H7 (cell line): Measurements from ENCODE around the gene CDC42EP1. TPM values are rescaled to one million over a fixed set of nuclear protein-coding genes. Genes with fewer than 3 reads are reported as not detected.

Source experiments
- DNase-seq: peaks from one replicate; pipeline ENCODE4 v3.0.0; 2012
- H3K27me3 ChIP-seq: 2 replicates; pipeline ENCODE4 v1.6.0; 2011; ENCODE audit warnings: mild to moderate bottlenecking, low read length; ENCODE audit not compliant: control insufficient read depth, insufficient read depth
- H3K36me3 ChIP-seq: replicated peaks from 2 replicates; pipeline ENCODE4 v1.5.1; 2011; ENCODE audit warnings: low read length; ENCODE audit not compliant: control insufficient read depth, insufficient read depth
- H3K4me3 ChIP-seq: 2 replicates; pipeline ENCODE4 v1.5.1; 2011; ENCODE audit warnings: low read depth, mild to moderate bottlenecking, control low read depth, low read length, moderate library complexity; ENCODE audit not compliant: insufficient read depth
- total RNA-seq: library from RNA; depleted of rRNA; stranded (reverse); fragments of >200 nt; shearing (Covaris generic); gene quantifications from 2 replicates; pipeline ENCODE4 v1.2.3, GENCODE V29; 2014; rRNA removed

The CDC42EP1 gene
- 13.3 and 22.5 TPM in 2 replicates for total RNA-seq

DNA sequence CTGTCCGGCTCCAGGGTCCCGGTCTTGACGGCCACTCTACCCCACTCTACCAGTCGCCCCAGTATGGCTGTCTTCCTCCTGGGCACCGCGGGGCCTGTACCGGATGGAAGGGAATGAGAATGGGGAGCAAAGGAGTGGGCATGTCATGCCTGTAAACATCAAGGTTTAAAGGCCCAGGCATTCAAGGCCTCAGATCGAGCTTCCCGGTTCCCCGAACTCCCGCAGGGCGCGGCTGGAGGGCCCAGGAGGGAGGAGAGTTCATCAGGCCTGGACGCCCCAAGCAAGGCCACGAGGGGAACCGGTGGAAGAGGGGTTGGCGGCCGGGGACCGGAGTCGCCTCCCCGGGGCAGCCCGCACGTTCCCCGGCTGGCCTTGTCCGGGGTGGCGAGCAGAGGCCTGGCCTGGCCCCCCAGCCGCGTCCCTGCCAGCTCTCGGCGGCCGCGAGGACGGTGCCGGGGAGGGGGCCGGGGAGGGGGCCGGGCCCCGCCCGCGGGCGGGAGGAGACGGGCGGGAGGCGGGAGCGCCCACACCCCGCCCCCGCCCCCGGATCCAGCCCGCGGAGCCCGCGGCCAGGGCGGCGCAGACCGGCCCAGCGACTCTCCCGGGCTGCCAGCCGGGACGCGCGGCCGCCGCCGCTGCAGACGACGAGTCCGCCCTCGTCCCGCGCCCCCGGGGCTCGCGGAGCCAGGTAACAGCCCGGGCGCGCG, at the start of gene CDC42EP1:
CDC42EP1 (plus strand) TSS at position 580 of the 707 bp plus-strand sequence. CDS start 5,870 bp downstream, outside the sequence.
- peak within 1 kb of the TSS; percentile 68 for H3K4me3 ChIP-seq
- peak; percentile 94 for DNase-seq
- peaks cover 11% of the 10 kb centered on the region for H3K27me3 ChIP-seq
- no peaks in the 10 kb centered on the region for H3K36me3 ChIP-seq

DNA sequence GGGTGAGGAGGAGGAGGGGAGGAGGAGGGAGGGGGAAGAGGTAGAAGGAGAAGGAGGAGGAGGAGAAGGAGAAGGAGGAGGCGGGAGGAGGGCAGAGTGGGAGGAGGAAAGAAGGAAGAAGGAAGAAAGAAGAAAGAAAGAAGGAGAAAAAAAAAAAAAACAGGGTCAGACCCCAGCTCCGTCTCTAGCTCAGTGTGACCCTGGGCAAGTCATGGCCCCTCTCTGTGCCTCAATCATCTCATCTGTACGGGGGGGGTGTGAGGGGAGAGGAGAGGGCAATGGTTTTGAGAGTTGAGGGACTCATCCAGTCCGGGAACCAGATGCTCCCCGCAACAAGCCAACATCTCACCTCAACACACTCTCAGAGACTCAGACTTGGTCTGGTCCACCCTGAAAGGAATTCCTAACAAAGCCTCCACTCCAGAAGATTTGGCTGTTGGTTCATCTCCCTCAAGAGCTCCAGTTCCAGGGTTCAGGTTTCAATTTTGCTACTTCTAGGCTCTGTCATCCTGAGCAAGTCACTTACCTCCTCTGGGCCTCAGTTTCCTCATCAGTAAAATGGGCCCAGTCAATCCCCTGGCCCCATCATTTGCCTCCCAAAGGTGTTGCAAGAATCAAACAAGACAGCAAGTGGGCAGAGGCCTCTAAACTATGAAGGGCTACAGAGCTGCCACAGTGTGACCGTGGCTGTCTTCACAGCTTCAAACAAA, 48.7 kb upstream of the CDC42EP1 start:
- H3K27me3 ChIP-seq: no peaks in the 10 kb centered on the region
- no peaks in the 10 kb centered on the region; the same call in 1 of the 2 replicates for H3K36me3 ChIP-seq
- no peak for DNase-seq
- H3K4me3 ChIP-seq: no peak overlapping the region

DNA sequence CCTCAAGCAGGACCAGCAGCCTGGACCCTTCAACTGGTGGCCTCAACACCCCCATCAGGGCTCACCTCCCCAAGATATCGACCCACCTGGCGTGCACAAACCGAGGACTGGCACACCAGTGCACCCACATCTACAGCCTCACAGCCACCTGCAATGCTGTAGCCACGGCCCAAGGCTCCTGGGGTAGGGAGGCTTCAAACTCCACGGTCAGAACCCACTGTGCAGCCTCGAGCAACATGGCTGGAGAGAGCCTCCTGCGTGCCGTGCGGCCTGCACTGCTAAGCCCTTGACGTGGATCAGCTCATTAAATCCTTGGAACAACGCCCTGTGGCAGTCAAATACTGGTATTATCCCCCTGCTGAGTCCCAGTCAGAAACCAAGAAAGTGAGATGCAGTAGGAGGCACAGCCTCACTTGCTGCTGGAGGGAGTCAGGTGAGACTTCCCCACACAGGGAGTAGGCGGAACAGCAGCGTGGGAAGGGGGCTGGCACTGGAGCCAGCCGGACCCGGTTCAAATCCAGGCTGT, 45.7 kb upstream of the CDC42EP1 start:
- H3K36me3 ChIP-seq: no peaks in the 10 kb centered on the region
- no peak overlapping the region for H3K4me3 ChIP-seq
- H3K27me3 ChIP-seq: peaks cover 15% of the 10 kb centered on the region
- DNase-seq: peak; percentile 26

DNA sequence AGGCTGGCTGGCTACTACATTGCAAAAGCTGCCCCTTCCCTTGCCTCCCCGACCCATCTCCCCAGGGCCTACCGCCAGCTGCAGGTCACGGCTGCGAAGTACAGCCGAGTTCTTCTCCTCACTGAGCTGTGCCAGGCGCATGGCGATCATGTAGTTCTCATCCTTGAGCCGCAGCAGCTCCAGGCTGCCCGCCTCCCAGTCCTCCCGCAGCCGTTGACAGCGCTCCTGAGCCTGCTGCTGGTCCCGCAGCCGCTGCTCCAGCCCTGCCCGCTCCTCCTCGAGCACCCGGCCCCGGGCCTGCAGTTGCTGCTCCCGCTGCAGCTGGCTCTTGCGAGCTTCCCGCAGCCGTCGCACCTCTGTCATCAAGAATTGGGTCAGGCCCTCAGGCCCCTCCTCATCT, 44.4 kb upstream of the CDC42EP1 start:
- no peaks in the 10 kb centered on the region for H3K36me3 ChIP-seq
- no peak overlapping the region for H3K4me3 ChIP-seq
- DNase-seq: peak; percentile 53
- peaks cover 20% of the 10 kb centered on the region for H3K27me3 ChIP-seq

GRCh38 chr22:37516456-37516855, 43.8 kb upstream of the CDC42EP1 start:
- Histone ChIP-seq H3K36me3 (no peaks in the 10 kb centered on the region), H3K27me3 (peaks cover 20% of the 10 kb centered on the region)
- DNase-seq: no peak

GRCh38 chr22:37517826-37518450, 42.3 kb upstream of the CDC42EP1 start:
- DNase-seq: peak; percentile 56
- Histone ChIP-seq H3K36me3 (no peaks in the 10 kb centered on the region), H3K4me3 (no peak overlapping the region), H3K27me3 (peaks cover 20% of the 10 kb centered on the region)

More at GRCh38 chr22:37516456-37516855, 43.8 kb upstream of the CDC42EP1 start:
- H3K4me3 ChIP-seq: no peak overlapping the region

GRCh38 chr22:37518509-37519267, 41.6 kb upstream of the CDC42EP1 start:
- peak; percentile 87 for DNase-seq
- Histone ChIP-seq H3K4me3 (peak overlapping the region; percentile 68), H3K27me3 (peaks cover 20% of the 10 kb centered on the region), H3K36me3 (no peaks in the 10 kb centered on the region)

DNA sequence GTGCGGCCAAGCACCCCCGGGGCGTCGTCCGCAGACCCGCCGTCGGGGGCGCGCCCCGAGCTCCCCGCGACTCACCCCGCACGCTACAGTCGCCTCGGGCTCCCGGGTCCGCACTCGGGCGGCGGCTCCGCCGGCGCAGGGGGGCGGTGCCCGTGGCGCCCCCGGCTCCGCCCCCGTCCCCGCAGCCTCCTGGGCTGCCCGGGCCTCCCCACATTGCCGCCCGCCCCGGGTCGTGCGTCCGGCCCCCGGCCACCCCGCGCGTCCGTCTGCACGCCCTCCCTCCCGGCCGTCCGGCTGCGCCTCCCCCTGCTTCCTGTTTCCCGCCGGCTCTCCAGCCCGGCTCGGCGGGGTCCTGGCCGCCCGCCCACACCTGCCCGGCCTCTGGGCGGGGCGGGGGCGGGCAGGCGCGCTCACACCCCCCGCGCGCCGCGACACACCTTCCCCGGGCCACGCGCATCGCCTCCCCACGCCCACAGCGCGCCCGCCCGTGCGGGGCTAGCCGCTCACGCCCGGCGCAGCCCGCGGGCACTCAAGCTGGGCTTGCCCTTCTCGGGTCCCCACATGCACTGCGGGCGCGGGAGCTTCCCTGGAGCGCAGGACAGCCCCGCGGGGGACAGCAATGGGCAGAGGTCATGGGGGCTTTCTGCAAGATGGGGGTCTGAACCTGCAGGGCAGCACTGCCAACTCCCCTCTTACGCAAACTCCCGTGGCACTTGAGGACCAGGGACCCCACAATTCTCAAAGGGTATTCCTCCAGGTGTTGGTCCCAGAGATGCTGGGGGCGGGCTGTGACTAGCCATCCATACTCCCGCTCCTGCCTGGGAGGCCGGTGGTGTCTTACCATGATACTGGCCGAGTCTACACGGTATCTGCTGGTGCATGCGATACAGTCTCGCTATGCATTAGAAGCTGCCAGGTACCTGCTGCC, 40.7 kb upstream of the CDC42EP1 start, which contains the start of gene CARD10:
CARD10 (minus strand) TSS at position 148 of the 928 bp plus-strand sequence. CDS start 215 bp downstream, outside the sequence.
- Histone ChIP-seq H3K27me3 (peaks cover 20% of the 10 kb centered on the region), H3K36me3 (no peaks in the 10 kb centered on the region), H3K4me3 (peak within 1 kb of the TSS; percentile 68)
- peak; percentile 93 for DNase-seq

GRCh38 chr22:37520776-37521191, 39.5 kb upstream of the CDC42EP1 start:
- DNase-seq: peak; percentile 23
- no peaks in the 10 kb centered on the region for H3K36me3 ChIP-seq
- H3K27me3 ChIP-seq: peaks cover 20% of the 10 kb centered on the region
- H3K4me3 ChIP-seq: no peak overlapping the region

GRCh38 chr22:37521236-37521739, 39.0 kb upstream of the CDC42EP1 start:
- no peaks in the 10 kb centered on the region for H3K36me3 ChIP-seq
- H3K4me3 ChIP-seq: no peak overlapping the region
- peak; percentile 14 for DNase-seq
- peaks cover 20% of the 10 kb centered on the region for H3K27me3 ChIP-seq

DNA sequence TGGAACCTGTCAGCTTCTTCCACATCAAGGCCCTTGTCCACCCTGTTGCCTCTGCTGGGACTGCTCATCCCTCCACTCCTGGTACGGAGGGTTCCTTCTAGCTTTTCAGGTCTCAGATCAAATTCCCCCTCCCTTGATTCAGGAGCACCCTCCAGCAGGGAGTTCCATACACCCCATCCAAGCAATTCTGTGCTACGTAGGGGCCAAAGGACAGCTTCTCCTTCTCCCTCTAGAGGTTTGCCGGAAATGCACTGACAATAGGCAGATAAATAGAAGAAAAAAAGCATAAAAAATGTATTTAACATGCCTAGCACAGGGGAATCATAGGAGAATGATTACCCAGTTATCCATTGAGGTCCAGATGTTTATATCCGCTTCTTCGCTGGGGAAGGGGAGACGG, 37.8 kb upstream of the CDC42EP1 start:
- DNase-seq: peak; percentile 38
- peaks cover 20% of the 10 kb centered on the region for H3K27me3 ChIP-seq
- H3K36me3 ChIP-seq: no peaks in the 10 kb centered on the region

DNA sequence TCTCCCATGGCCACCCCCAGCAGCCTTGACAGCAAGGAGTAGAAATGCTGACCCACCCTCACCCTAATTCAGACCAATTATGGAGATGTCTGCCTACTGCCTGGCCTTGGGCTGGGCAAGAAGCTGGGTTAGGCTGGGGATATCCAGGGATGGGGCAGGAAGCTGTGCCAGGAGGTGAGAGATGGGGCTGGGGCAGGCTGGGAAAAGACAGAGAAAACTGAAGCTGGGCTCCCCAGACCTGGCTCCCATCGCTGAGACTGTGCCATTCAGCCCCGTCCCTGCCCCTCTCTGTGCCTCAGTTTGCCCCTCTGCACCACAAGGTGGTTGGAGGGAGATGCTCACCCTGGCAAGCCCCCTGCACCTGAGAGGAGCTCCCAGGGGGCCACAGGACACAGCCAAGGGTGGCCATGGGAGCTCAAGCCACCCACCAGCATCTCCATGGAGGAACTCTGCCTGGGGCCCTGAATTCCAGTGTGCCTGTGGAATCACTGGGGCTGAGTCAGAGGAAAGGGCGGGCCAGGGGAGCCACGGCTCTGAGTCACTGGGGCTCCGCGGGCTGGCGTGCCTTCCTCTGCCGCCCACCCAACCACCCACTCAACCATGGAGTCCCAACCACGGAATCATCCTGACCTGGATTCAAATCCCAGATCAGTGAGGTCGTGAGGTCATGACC, 35.1 kb upstream of the CDC42EP1 start:
- no peak overlapping the region for H3K4me3 ChIP-seq
- peak; percentile 24 for DNase-seq
- no peaks in the 10 kb centered on the region for H3K36me3 ChIP-seq
- H3K27me3 ChIP-seq: no peaks in the 10 kb centered on the region

More for the DNA sequence above, 37.8 kb upstream of the CDC42EP1 start:
- H3K4me3 ChIP-seq: no peak overlapping the region
